Measurements from ENCODE around the gene ARID3B.

DNA sequence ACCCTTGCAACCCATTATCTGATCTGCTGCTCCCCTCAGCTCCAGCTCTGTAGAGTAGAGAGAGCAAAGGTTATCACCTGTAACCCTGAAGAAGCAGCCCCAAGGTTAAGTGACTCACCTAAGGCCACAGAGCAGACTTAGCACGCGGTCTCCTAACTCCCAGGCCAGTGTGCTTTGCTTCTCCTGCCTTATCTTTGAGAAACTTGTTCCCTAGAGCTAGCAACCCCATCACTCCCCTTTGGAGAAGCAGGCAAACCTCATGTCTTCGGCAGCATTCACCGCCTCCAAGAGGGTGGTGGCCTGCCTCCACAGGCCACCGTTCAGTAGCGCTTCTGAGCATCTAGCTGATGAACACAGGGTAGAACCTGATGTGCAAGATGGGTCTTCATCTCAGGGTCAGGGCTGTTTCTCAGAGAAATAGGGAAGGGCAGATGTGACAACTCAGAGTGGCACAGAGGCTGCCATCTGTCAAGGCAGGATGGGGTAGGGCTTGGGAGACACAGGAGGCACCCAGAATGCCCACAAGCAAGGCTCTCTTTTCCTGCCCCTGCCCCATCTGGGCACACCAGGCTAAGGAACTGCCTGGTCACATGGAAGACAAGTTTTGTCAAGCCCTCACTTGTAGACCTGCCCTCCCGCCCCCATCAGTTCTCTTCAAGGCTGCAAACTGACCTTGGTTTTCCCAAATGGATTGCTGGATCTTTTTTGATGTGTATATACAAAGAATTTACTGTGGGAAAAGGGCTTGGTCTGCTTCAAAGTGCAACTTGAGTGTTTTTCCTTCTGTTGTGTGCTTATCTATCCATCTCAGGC lies 39.7 kb downstream of the ARID3B start:
- TF ChIP-seq, protein P1, sequence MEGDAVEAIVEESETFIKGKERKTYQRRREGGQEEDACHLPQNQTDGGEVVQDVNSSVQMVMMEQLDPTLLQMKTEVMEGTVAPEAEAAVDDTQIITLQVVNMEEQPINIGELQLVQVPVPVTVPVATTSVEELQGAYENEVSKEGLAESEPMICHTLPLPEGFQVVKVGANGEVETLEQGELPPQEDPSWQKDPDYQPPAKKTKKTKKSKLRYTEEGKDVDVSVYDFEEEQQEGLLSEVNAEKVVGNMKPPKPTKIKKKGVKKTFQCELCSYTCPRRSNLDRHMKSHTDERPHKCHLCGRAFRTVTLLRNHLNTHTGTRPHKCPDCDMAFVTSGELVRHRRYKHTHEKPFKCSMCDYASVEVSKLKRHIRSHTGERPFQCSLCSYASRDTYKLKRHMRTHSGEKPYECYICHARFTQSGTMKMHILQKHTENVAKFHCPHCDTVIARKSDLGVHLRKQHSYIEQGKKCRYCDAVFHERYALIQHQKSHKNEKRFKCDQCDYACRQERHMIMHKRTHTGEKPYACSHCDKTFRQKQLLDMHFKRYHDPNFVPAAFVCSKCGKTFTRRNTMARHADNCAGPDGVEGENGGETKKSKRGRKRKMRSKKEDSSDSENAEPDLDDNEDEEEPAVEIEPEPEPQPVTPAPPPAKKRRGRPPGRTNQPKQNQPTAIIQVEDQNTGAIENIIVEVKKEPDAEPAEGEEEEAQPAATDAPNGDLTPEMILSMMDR (IDR thresholded peaks at IDR 0.05; ENCODE audit: insufficient read depth, low read length) = no peak
- TF ChIP-seq POLR2AphosphoS5 (IDR thresholded peaks at IDR 0.05; ENCODE audit: low read depth) (no peak), SPI1 (IDR thresholded peaks at IDR 0.05; ENCODE audit: borderline replicate concordance, low read depth) (no peak), GABPA (IDR thresholded peaks at IDR 0.05; ENCODE audit: low read depth) (no peak)
- TF ChIP-seq, protein P2, sequence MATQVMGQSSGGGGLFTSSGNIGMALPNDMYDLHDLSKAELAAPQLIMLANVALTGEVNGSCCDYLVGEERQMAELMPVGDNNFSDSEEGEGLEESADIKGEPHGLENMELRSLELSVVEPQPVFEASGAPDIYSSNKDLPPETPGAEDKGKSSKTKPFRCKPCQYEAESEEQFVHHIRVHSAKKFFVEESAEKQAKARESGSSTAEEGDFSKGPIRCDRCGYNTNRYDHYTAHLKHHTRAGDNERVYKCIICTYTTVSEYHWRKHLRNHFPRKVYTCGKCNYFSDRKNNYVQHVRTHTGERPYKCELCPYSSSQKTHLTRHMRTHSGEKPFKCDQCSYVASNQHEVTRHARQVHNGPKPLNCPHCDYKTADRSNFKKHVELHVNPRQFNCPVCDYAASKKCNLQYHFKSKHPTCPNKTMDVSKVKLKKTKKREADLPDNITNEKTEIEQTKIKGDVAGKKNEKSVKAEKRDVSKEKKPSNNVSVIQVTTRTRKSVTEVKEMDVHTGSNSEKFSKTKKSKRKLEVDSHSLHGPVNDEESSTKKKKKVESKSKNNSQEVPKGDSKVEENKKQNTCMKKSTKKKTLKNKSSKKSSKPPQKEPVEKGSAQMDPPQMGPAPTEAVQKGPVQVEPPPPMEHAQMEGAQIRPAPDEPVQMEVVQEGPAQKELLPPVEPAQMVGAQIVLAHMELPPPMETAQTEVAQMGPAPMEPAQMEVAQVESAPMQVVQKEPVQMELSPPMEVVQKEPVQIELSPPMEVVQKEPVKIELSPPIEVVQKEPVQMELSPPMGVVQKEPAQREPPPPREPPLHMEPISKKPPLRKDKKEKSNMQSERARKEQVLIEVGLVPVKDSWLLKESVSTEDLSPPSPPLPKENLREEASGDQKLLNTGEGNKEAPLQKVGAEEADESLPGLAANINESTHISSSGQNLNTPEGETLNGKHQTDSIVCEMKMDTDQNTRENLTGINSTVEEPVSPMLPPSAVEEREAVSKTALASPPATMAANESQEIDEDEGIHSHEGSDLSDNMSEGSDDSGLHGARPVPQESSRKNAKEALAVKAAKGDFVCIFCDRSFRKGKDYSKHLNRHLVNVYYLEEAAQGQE (IDR thresholded peaks at IDR 0.05; ENCODE audit: insufficient replicate concordance, low read depth) = no peak

Measured in HL-60 (cell line).